NCI-H1092 treated with DMSO at 0.1 percent for 48 hours (cell line): ENCODE results near the gene INPP4B.

Experiments
- DNase-seq: peaks from one replicate; lab custom pipeline; 2025; lab: John Stamatoyannopoulos, UW

INPP4B gene

GRCh38 chr4:142339053-142339452, 507.0 kb downstream of the INPP4B start:
- no peak for DNase-seq

- DNase-seq, result no peak
These were observed 509.7 kb downstream of the INPP4B start for GRCh38 chr4:142336251-142336934.

- DNase-seq, result no peak
These were observed 511.2 kb downstream of the INPP4B start for GRCh38 chr4:142334931-142335330.

- no peak for DNase-seq
These were observed 514.5 kb downstream of the INPP4B start for GRCh38 chr4:142331646-142332045.

GRCh38 chr4:142331132-142331531, 515.0 kb downstream of the INPP4B start:
- DNase-seq, result no peak

GRCh38 chr4:142330311-142330710, 515.8 kb downstream of the INPP4B start:
- no peak for DNase-seq

- DNase-seq, result no peak
These were observed 516.8 kb downstream of the INPP4B start for GRCh38 chr4:142329313-142329712.

- no peak for DNase-seq
These were observed 519.9 kb downstream of the INPP4B start for GRCh38 chr4:142326181-142326580.

- DNase-seq, result no peak
These were observed 521.5 kb downstream of the INPP4B start for GRCh38 chr4:142324572-142324971.

- DNase-seq, result no peak
These were observed 523.1 kb downstream of the INPP4B start for GRCh38 chr4:142322996-142323395.

- DNase-seq, result no peak
These were observed 527.8 kb downstream of the INPP4B start for GRCh38 chr4:142318280-142318679.

GRCh38 chr4:142316913-142317312, 529.2 kb downstream of the INPP4B start:
- DNase-seq, result no peak

GRCh38 chr4:142316025-142316424, 530.1 kb downstream of the INPP4B start:
- DNase-seq, result no peak

GRCh38 chr4:142314686-142315085, 531.4 kb downstream of the INPP4B start:
- no peak for DNase-seq

GRCh38 chr4:142314247-142314646, 531.9 kb downstream of the INPP4B start:
- DNase-seq, result no peak

GRCh38 chr4:142312391-142312790, 533.7 kb downstream of the INPP4B start:
- DNase-seq, result no peak

GRCh38 chr4:142311916-142312315, 534.2 kb downstream of the INPP4B start:
- DNase-seq, result no peak

- no peak for DNase-seq
These were observed 536.3 kb downstream of the INPP4B start for GRCh38 chr4:142309772-142310171.

GRCh38 chr4:142307857-142308256, 538.2 kb downstream of the INPP4B start:
- no peak for DNase-seq

GRCh38 chr4:142297313-142297712, 548.8 kb downstream of the INPP4B start:
- DNase-seq, result no peak

GRCh38 chr4:142293536-142293935, 552.6 kb downstream of the INPP4B start:
- DNase-seq, result no peak

GRCh38 chr4:142292231-142292630, 553.9 kb downstream of the INPP4B start:
- no peak for DNase-seq

- no peak for DNase-seq
These were observed 554.6 kb downstream of the INPP4B start for GRCh38 chr4:142291299-142292050.

- DNase-seq, result no peak
These were observed 558.7 kb downstream of the INPP4B start for GRCh38 chr4:142287371-142287770.
